Measurements from ENCODE around the gene ADAMTS14.

The ADAMTS14 gene

DNA sequence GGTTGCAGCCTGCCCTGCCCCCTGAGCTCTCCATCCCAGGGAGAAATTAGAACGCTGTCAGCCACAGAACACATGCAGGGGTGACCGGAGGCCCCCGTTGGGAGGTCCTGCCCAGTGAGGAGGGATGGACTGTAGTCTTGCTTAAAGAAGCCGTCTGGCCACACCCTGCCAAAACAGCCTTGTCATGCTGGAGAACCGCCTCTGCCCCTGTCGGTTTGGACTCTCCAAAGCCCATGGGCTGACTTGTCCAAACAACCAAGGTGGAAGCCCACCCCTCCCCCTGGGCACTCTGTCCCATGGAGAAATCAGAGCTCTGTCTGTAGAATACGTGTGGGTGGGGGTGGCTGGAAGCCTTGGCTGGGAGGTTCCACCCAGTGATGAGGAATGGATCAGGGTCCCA is 125.5 kb downstream of the ADAMTS14 start:
- DNase-seq, result no peak

DNA sequence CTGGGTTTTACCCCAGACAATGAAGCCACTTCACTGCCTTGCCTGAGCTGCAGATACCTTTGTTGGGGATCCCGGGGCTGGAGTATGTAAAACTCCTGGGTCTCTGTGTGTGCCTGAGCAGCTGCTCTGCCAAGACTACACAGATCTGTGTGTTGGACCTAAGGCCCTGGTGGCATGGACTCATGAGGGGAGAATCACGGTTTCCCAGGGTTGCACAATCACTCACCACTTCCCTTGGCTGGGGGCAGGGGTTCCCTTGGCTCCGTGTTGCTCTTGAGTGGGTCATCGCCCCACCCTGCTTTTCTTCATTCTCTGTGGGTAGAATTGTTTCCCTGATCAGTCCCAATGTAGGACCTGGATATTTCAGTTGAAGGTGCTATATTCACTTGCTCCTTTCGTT is 126.8 kb downstream of the ADAMTS14 start:
- no peak for DNase-seq

DNA sequence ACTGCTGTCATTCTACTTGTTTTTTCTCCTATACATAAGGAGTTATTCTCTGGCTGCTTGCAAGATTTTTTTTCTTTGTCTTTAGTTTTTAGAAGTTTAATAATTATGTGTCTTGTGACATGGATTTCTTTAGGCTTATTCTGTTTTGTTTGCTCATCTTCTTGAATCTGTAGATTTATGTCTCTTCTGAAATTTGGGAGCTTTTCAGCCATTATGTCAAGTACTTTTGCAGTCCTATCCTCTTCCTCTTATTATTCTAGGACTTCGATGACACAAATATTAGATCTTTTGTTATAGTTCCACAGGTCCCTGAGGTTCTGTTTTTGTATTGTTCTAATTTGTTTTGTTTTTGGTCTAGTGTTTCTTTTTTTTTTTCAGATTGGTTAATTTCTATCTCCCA is 129.5 kb downstream of the ADAMTS14 start:
- DNase-seq, result no peak

DNA sequence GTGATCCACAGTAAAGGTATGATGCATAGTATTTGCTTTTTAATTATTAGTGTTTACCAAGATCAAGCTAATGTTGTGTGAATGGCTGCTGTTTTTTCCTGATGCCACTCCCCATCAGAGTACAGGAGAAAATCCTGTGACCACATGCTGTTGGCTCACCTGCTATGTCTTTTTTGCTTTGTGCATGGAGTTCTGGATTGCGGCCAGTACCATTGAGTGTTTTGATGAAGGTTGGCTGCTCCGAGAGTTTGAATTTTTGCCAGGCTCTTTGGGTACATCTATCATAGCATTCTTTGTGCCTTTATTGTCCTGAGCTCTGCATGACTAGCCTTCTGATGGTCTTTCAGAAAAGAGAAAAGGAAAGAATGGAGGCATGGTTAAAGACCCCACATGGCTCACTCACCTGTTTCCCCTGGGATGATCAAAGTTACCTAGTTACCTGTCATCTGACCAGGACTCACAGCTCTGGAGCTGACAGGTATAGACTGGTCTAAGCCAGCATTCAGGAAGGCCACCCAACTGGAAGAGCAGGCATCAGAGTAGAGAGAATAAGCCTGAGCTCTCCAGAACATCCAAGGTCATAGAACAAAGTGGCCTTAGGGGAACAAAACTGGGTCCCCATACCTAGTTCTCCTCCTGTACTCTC is 131.6 kb downstream of the ADAMTS14 start:
- no peak for DNase-seq

DNA sequence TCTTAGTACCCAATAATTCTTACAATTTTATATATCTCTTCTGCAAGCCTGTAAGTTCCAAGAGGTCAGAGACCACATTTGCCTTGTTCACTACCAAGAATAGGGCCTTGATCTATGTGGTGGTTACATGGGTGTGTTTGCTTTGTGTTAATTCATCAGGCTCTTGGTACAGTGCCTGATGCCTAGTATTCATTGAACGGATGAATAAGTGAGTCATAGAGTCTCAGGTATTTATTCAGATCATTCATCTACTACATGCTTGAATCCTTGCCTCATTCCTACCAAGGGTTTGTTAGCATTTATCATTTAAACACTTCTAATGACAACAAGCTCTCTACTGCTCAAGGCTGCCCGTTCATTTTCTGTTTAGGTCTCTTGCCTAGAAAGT is 132.1 kb downstream of the ADAMTS14 start:
- no peak for DNase-seq

DNA sequence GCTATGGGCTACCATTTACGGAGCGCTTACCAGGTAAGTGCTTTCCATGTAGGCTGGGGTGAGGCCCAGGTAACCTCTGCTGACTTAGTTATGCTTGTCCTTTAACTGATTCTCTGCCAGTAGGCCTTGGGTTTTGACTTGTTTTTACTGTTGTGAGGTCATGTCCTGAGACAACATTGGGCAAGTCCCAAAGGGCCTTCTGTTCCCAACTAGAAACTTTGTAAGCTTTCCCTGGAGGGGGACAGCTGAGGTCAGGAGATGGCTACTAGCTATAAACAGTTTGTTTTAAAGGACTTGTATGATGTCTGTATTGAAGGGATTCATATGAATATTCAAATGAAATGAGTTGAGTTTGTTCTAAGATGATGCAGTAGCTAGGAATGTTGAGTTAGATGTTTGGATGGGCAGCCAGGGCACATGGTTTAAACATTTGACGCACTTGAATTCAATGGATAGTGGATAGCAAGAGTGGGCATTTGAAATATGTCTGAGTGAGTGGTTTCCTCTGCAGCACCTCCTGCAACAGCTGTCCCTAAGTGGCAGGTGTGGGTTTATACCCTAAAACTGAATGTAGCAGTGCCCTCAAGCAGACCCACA is 133.4 kb downstream of the ADAMTS14 start:
- no peak for DNase-seq

DNA sequence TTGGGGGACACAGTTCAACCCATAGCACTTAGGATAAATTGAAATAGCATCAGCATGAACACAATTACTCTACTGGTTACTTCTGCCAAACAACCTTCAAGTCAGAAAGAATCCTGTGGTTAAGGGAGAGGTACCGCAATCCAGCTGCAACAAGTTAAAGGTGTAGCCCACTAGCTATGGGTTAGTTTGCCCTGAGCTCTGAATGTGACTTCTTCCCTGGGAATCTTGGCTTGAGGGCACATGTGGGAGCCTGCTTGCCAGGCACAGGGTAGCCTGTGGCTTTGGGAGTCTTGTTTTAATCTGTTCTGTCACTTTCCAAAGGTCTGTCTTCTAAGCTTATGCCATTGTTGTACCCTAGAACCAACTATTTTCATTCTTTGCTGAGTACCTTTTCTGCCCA is 134.5 kb downstream of the ADAMTS14 start:
- no peak for DNase-seq

DNA sequence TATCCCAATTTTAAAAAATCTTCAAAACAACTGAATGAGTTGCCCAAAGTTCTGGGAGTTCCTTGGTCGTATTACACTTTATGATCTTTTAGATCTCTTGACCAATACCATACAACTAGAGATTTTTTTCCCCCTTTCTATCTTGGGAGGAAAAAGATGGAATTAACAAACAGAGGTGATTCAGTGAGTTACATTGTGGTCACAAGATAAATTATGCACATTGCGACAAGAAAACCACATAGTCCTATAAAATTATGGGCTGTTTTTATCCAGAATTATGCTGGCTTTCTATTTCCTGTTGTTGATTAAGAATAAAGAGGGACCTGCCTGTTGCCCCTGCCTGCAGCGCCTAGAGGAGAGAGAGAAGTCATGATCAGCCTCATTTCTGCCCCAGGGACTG is 135.2 kb downstream of the ADAMTS14 start:
- DNase-seq, result no peak

DNA sequence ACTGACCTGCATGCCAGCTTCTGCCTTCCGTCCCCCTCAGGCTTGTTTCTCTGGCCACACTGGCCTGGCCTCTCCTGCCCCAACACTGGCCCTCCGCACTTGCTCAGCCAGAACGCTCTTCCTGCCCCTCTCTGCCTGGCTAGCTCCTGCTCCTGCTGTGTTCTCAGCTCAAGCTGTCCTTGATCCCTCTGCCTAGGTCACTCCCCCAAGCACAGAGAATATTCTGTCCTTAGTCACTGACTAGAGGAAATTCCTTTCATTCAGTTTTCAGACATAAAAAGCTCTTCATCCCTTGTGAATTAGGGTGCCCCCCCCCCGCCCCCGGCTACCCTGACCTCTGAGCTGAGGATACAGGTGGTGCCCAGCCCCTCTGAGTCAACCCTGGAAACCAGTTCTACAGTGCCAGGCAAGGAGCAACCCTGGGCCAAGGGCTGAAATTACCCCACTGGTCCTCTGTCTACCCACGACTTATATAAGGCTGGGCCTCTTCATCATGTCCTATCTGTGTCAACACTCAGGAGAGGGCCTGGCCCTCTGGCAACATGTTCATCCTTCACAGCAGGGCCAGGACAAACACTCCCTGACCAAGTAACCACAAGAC is 136.8 kb downstream of the ADAMTS14 start:
- no peak for DNase-seq

DNA sequence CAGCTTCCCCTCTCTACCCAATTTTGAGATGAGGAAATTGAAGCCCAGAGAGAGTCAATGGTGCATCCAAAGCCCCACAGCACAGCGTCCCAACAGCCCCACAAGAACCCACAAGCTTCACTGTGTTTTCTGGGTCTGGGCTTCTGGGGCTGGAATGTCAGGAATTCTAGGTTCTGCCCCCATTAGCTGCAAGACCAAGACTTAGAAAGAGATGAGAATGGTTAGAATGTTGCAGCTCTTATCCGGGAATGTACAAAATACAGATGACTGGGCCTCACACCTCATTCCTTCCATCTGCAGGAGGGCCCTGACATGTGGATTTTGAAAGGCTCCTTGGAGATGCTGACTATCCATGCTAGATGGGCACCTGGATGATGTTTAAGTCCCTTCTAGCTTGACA is 137.4 kb downstream of the ADAMTS14 start:
- DNase-seq, result no peak

DNA sequence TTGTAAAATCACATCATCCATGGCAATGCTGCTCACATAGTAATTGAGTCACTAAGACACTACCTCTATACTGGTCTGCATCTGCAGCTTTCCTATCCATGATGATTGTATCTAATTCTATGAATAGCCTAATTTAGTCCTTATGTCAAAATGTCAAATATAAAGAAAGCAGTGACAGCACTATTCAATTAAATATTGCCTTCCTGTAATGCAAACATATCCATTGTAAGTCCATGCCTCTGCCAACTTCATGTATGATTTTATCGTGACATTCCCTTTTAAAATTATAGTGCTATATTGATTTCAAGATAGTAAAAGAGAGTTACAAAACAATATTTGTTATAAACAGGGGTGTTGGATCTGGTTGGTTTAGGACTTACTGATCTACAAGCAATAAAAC is 138.7 kb downstream of the ADAMTS14 start:
- no peak for DNase-seq

DNA sequence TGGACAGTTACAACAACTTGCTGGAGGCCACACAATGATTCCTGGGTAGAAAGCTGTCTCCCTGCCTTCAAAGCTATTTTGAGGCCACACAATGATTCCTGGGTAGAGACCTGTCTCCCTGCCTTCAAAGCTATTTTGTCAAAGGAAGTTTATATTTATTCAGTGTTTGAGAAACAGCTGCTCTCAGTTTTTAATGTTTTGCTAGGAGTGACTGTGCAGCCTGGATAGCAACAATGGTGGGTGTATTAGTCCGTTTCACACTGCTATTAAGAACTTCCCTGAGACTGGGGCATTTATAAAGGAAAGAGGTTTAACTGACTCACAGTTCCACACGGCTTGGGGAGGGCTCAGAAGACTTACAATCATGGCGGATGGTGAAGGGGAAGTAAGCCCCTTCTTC is 139.6 kb downstream of the ADAMTS14 start:
- DNase-seq, result no peak
